GM12872 (cell line): ENCODE data around the gene EML2.

Experiments
- TF ChIP-seq, protein P1 (sequence below): IDR thresholded peaks from 3 replicates; pipeline ENCODE4 v1.5.1; 2011; ENCODE audit warnings: low read depth, mild to moderate bottlenecking, low read length, moderate library complexity; ENCODE audit not compliant: insufficient read depth

Gene EML2

DNA sequence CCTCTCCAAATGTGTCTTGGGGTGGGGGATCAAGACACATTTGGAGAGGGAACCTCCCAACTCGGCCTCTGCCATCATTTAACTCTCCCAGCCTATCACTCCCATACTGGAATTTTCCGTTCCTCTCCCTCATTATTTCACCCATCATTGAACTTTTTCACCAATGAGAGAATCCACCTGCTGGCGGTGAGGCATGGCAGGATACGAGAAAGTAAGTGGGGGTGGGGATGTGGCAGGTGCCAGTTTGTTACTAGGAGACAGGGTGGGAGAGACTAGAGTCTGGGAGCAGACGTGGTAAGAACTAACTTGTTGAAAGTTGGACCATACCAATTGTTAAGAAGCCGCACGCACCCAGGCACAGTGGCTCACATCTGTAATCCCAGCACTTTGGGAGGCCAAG is 35.7 kb upstream of the EML2 start:
- TF ChIP-seq, protein P1, sequence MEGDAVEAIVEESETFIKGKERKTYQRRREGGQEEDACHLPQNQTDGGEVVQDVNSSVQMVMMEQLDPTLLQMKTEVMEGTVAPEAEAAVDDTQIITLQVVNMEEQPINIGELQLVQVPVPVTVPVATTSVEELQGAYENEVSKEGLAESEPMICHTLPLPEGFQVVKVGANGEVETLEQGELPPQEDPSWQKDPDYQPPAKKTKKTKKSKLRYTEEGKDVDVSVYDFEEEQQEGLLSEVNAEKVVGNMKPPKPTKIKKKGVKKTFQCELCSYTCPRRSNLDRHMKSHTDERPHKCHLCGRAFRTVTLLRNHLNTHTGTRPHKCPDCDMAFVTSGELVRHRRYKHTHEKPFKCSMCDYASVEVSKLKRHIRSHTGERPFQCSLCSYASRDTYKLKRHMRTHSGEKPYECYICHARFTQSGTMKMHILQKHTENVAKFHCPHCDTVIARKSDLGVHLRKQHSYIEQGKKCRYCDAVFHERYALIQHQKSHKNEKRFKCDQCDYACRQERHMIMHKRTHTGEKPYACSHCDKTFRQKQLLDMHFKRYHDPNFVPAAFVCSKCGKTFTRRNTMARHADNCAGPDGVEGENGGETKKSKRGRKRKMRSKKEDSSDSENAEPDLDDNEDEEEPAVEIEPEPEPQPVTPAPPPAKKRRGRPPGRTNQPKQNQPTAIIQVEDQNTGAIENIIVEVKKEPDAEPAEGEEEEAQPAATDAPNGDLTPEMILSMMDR = no peak

DNA sequence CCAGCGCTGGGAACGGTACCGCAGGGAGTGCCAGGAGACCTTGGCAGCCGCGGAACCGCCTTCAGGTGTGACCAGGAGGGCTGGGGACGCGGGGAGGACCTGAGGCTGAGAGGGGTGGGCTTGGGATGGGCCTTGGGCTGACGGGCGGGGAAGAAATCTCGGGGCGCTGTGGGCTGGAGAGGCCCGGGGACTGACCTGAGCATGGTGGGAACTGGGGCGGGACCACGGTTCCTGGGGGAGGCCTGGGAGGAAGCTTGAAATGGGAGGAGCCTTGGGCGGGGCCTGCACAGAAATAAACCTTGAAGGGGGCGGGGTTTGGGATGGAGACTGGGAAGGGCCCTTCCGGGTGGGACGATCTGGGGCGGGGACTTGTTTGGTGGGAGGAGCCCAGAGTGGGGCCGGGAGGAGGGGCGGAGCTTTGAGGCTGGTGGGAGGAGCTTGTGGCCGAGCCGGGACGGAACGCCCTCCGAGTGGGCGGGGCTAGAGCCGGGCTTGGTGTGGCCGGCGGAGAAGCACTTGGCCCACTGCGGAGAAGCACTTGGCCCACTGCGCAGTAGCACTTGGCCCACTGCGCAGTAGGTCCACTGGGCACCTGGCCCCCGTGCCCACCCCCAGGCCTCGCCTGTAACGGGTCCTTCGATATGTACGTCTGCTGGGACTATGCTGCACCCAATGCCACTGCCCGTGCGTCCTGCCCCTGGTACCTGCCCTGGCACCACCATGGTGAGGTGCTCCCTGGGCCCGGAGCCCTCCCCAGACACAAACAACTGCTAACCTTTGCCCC is 31.7 kb upstream of the EML2 start:
- TF ChIP-seq, protein P1 = no peak

DNA sequence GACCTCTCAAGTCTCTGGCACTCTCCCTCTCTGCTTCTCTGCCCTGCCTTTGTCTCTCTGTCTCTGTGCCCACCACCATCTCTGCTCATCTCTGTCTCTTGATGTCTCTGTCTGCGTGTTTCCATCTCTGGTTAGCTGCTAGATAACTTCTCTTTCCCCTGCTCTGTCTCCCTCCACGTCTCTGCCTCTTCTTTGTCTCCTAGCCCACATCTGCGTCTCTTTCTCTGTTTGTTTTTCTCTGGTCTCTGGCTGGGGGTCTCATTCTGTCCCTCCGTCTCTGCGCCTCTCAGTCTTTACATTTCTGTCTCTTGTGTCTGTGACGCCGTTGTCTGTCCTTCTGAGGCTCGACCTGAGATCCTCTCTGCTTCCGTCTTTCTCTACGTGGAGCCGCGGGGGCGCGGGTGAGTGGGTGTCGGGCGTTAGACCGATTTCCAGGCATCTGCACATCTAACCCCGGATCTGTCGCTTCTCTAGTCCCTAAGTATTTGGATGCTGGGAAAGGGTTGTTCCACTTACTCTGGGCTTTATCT is 29.2 kb upstream of the EML2 start:
- TF ChIP-seq, protein P1 = no peak

DNA sequence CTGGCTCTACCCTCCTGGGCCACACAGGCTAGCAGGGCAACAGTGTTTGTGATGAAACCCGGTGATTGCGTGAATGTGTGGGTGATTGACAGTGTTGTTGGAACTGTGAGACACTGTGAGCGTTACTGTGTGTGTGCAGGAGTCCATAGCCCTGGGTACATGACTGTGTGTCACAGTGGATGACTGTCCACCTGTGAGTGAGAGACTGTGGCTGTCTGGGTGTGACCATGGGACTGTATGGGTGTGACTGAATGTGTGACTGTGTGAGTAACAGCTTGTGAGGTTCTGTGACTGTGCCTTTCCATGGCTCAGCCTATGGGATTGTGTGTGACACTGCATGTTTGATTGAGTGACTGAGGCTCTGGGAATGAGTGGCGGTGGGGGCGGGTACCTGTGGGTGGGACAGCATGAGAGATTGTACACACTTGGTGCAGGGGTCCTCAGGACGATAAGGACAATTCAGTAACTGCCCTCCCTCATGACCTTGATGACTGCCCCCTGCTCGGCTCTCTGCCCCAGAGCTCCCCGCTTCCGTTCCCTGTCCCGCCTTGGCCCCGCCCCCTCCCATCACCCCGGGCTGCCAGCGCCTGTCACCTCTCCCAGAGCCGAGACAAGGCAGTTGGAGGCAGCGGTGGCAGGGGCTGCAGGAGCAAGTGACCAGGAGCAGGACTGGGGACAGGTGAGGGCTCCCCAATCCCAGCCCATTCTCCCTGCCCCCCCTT is 28.6 kb upstream of the EML2 start, which contains the start of gene GIPR:
Gene GIPR, plus strand, starts transcription at position 602 of the 722 bp plus-strand sequence. CDS start 1,300 bp downstream, outside the sequence.
- TF ChIP-seq, protein P1 = no peak

DNA sequence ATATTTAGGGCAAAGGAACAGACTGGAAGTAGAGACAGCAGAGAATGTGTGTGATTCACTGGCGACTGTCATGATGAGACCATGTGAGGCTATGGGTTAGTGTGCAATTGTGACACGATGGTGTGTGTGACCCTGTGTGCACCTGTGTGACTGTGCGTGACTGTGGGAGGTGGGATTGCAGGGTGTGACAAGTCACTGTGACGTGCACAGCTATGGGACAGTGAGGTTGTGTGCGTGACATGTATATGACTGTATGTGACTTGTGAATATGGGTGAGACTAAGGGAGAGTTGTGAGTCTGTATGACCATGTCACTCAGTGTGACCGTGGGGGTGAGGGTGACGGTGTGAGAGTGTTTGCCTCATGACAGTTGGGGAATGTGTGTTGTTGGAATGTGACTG is 25.4 kb upstream of the EML2 start:
- TF ChIP-seq, protein P1 = no peak

DNA sequence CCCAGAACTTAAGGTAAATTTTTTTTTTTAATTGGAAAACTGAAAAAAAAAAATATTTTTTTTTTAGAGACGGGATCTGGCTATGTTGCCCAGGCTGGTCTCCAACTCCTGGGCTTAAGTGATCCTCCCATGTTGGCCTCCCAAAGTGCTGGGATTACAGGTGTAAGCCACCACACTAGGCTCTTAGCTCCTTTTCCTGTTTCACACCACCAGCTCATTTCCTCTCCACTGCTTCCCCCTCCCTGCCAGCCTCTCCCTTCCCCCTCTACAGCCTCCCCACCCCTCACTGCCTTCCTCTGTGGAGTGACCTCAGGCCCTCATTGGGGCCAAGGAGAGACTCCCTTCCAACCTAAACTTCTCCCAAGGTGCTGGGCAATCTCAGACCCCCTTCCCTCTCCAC is 24.6 kb upstream of the EML2 start:
- TF ChIP-seq, protein P1 = no peak

DNA sequence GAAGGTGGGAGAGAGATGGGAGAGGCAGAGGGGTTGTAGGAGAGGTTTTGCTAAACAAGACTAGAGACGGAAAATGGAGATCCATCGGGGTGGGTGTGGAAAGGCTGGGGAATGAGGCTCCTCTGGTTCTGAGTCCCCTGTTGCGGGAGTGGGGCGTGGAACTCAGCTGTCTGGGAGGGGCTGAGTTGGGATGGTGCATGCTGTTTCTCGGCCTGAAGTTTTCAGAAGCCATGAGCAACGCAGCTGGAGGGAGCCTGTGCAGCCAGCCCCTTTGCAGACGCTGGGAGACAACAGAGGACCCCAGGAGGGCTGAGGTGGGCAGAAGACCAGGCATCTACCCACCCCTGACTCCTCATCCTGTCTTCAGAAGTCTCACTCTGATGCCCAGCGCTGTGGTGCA is 21.4 kb upstream of the EML2 start:
- TF ChIP-seq, protein P1 = no peak
